Middle frontal gyrus (tissue), 1 donor: ENCODE data around the gene ZFHX3.

ENCODE experiments used
- DNase-seq: peaks from one replicate; pipeline ENCODE4 v3.0.0-alpha.2; 2015; ENCODE audit warnings: low spot score; ENCODE audit errors: extremely low spot score

Gene ZFHX3

GRCh38 chr16:72978212-72978611 lies 69.7 kb downstream of the ZFHX3 start:
- DNase-seq: no peak

GRCh38 chr16:72977127-72977526 lies 70.8 kb downstream of the ZFHX3 start:
- no peak for DNase-seq

GRCh38 chr16:72976438-72977064 lies 71.4 kb downstream of the ZFHX3 start:
- DNase-seq: no peak

GRCh38 chr16:72975809-72976437 lies 72.0 kb downstream of the ZFHX3 start:
- no peak for DNase-seq

- DNase-seq: no peak
These were observed 73.7 kb downstream of the ZFHX3 start for GRCh38 chr16:72974142-72974769.

GRCh38 chr16:72972878-72973571 lies 74.9 kb downstream of the ZFHX3 start:
- no peak for DNase-seq

GRCh38 chr16:72971370-72971769 lies 76.6 kb downstream of the ZFHX3 start:
- no peak for DNase-seq

- DNase-seq: no peak
These were observed 77.3 kb downstream of the ZFHX3 start for GRCh38 chr16:72970656-72971055.

- no peak for DNase-seq
These were observed 78.1 kb downstream of the ZFHX3 start for GRCh38 chr16:72969812-72970211.

GRCh38 chr16:72969146-72969545 lies 78.8 kb downstream of the ZFHX3 start:
- no peak for DNase-seq

GRCh38 chr16:72967941-72968340 lies 80.0 kb downstream of the ZFHX3 start:
- no peak for DNase-seq

GRCh38 chr16:72963533-72964315 lies 84.2 kb downstream of the ZFHX3 start:
- no peak for DNase-seq

GRCh38 chr16:72962347-72962746 lies 85.6 kb downstream of the ZFHX3 start:
- no peak for DNase-seq

- DNase-seq: no peak
These were observed 86.1 kb downstream of the ZFHX3 start for GRCh38 chr16:72961863-72962262.

- no peak for DNase-seq
These were observed 86.7 kb downstream of the ZFHX3 start for GRCh38 chr16:72961115-72961832.

GRCh38 chr16:72960101-72960500 lies 87.8 kb downstream of the ZFHX3 start:
- no peak for DNase-seq

GRCh38 chr16:72959301-72959996 lies 88.5 kb downstream of the ZFHX3 start:
- DNase-seq: no peak

GRCh38 chr16:72958522-72959076 lies 89.3 kb downstream of the ZFHX3 start:
- no peak for DNase-seq

- no peak for DNase-seq
These were observed 90.3 kb downstream of the ZFHX3 start for GRCh38 chr16:72957303-72958277.
